Measurements from ENCODE around the gene GNPTG. TPM values are rescaled to one million over a fixed set of nuclear protein-coding genes. Genes with fewer than 3 reads are reported as not detected.

GNPTG gene
- total RNA-seq, 2 donors from 2014 or later, result 99.6 to 132 TPM

- Histone ChIP-seq H3K4me3 (no peak overlapping the region), H3K9me3 (no peaks in the 10 kb centered on the region), H3K27ac (no peak overlapping the region), H3K27me3 (replicated peaks; ENCODE audit: insufficient read depth) (no peaks in the 10 kb centered on the region), H3K4me1 (replicated peaks) (peaks cover 3% of the 10 kb centered on the region), H3K36me3 (peaks cover 0 to 10% of the 10 kb centered on the region in 2 donors)
- WGBS, result 94% methylated on average over 14 of the region's 14 CpGs
- intact Hi-C loops (cut with DNase I), result no loop called here
- no peak for TF ChIP-seq POLR2A (IDR thresholded peaks at IDR 0.05)
- TF ChIP-seq CTCF (IDR thresholded peaks at IDR 0.05), result no peak
- TF ChIP-seq POLR2AphosphoS5 (IDR thresholded peaks at IDR 0.05), result no peak
- DNase-seq (ENCODE audit: low spot score), result no peak
These were observed 7.2 kb upstream of the GNPTG start for GRCh38 chr16:1344499-1344898.

- WGBS, result 78% methylated on average over 9 of the region's 11 CpGs
- Histone ChIP-seq H3K36me3 (peaks cover 0 to 10% of the 10 kb centered on the region in 2 donors), H3K4me1 (replicated peaks) (peaks cover 3% of the 10 kb centered on the region), H3K27ac (no peak overlapping the region), H3K27me3 (replicated peaks; ENCODE audit: insufficient read depth) (no peaks in the 10 kb centered on the region), H3K4me3 (no peak overlapping the region), H3K9me3 (no peaks in the 10 kb centered on the region)
- TF ChIP-seq CTCF (IDR thresholded peaks at IDR 0.05) (no peak), POLR2AphosphoS5 (IDR thresholded peaks at IDR 0.05) (no peak), POLR2A (IDR thresholded peaks at IDR 0.05) (no peak)
- intact Hi-C loops (cut with DNase I), result no loop called here
- DNase-seq (ENCODE audit: low spot score), result no peak
These were observed 6.6 kb upstream of the GNPTG start for GRCh38 chr16:1345087-1345486.

- Histone ChIP-seq H3K9me3 (no peaks in the 10 kb centered on the region), H3K27me3 (replicated peaks; ENCODE audit: insufficient read depth) (no peaks in the 10 kb centered on the region), H3K4me3 (no peak overlapping the region), H3K4me1 (replicated peaks) (peaks cover 6% of the 10 kb centered on the region), H3K36me3 (peaks cover 0 to 10% of the 10 kb centered on the region in 2 donors), H3K27ac (no peak overlapping the region)
- no peak for DNase-seq (ENCODE audit: low spot score)
- intact Hi-C loops (cut with DNase I), result no loop called here
- WGBS, result 74% methylated on average over 29 of the region's 31 CpGs
- no peak for TF ChIP-seq POLR2A (IDR thresholded peaks at IDR 0.05)
- no peak for TF ChIP-seq CTCF (IDR thresholded peaks at IDR 0.05)
- TF ChIP-seq POLR2AphosphoS5 (IDR thresholded peaks at IDR 0.05), result no peak
These were observed 5.9 kb upstream of the GNPTG start for GRCh38 chr16:1345651-1346421.

- TF ChIP-seq CTCF (IDR thresholded peaks at IDR 0.05), result no peak
- TF ChIP-seq POLR2A (IDR thresholded peaks at IDR 0.05), result no peak
- TF ChIP-seq POLR2AphosphoS5 (IDR thresholded peaks at IDR 0.05), result no peak
- H3K4me3 ChIP-seq, result no peak overlapping the region
- peaks cover 9% of the 10 kb centered on the region for H3K4me1 ChIP-seq (replicated peaks)
- H3K27me3 ChIP-seq (replicated peaks; ENCODE audit: insufficient read depth), result no peaks in the 10 kb centered on the region
- no peak for DNase-seq (ENCODE audit: low spot score)
- H3K27ac ChIP-seq, result no peak overlapping the region
- 76% methylated on average over 31 of the region's 34 CpGs for WGBS
- no peaks in the 10 kb centered on the region for H3K9me3 ChIP-seq
- peaks cover 0 to 10% of the 10 kb centered on the region in 2 donors for H3K36me3 ChIP-seq
- intact Hi-C loops (cut with DNase I), result no loop called here
These were observed 5.1 kb upstream of the GNPTG start for GRCh38 chr16:1346422-1347285.
